SK-N-SH (cell line): Measurements from ENCODE around the gene TRAF2. TPM values are rescaled to one million over a fixed set of nuclear protein-coding genes. Genes with fewer than 3 reads are reported as not detected.

Experiments used
- CTCF ChIA-PET: fragments of 300-600, 350-600 bp; formaldehyde crosslinking; extraction: SDS; loops from one replicate; lab custom pipeline; 2021; lab: Yijun Ruan, JAX
- POLR2A ChIA-PET: fragments of 350-600 bp; sonication (Branson Sonifier 250); formaldehyde crosslinking; extraction: SDS; loops from one replicate; lab custom pipeline; 2020; ENCODE audit warnings: antibody characterized with exemption, inconsistent platforms; lab: Yijun Ruan, JAX
- DNase-seq: peaks from one replicate; pipeline ENCODE4 v3.0.0; 2012
- H2AFZ ChIP-seq: fragments of 200-600 bp; sonication (generic); 2 replicates; pipeline ENCODE4 v1.8.1; 2016; ENCODE audit warnings: antibody characterized with exemption, mild to moderate bottlenecking, low read depth
- H3F3A ChIP-seq: fragments of 200-600 bp; sonication (generic); replicated peaks from 2 replicates; pipeline ENCODE3; 2016; ENCODE audit warnings: antibody characterized with exemption, mild to moderate bottlenecking; ENCODE audit not compliant: insufficient read depth
- H3K27ac ChIP-seq, 2 experiments: fragments of 200-500 bp in 1 of 2; fragments of 200-600 bp in 1 of 2; sonication (Bioruptor generic) in 1 of 2; sonication (generic), shearing (Covaris generic) in 1 of 2; 2 replicates each; pipeline versions ENCODE4 v1.5.1 to v1.6.1; 2014 to 2016; ENCODE audit warnings: low read depth in 2 of 2, inconsistent platforms in 1 of 2, low read length in 1 of 2, mild to moderate bottlenecking in 1 of 2, mixed read lengths in 1 of 2
- H3K27me3 ChIP-seq: fragments of 200-600 bp; sonication (generic), shearing (Covaris generic); 2 replicates; pipeline ENCODE4 v1.6.1; 2016; ENCODE audit warnings: mixed run types; ENCODE audit not compliant: insufficient read depth
- H3K36me3 ChIP-seq, 2 experiments: fragments of 200-500 bp in 1 of 2; fragments of 200-600 bp in 1 of 2; sonication (Bioruptor generic) in 1 of 2; sonication (generic) in 1 of 2; replicated peaks in 1 of 2; 2 replicates each; pipeline versions ENCODE3 to v1.5.1; 2014 to 2016; ENCODE audit warnings: low read length in 1 of 2, mild to moderate bottlenecking in 1 of 2; ENCODE audit not compliant: insufficient read depth in 2 of 2, control insufficient read depth in 1 of 2
- H3K4me1 ChIP-seq, 2 experiments: fragments of 200-500 bp in 1 of 2; fragments of 200-600 bp in 1 of 2; sonication (Bioruptor generic) in 1 of 2; sonication (generic), shearing (Covaris generic) in 1 of 2; 2 replicates each; pipeline versions ENCODE4 v1.5.1 to v1.6.1; 2014 to 2016; ENCODE audit warnings: low read depth in 1 of 2, low read length in 1 of 2, mixed run types in 1 of 2; ENCODE audit not compliant: insufficient read depth in 2 of 2, control insufficient read depth in 1 of 2
- H3K4me2 ChIP-seq: fragments of 200-600 bp; sonication (generic), shearing (Covaris generic); 2 replicates; pipeline ENCODE4 v1.6.1; 2017; ENCODE audit warnings: mixed run types
- H3K4me3 ChIP-seq, 2 experiments: fragments of 200-500 bp in 1 of 2; fragments of 200-600 bp in 1 of 2; sonication (Bioruptor generic) in 1 of 2; sonication (generic), shearing (Covaris generic) in 1 of 2; 2 replicates each; pipeline versions ENCODE4 v1.5.1 to v1.8.1; 2014 to 2016; ENCODE audit warnings: low read depth in 2 of 2, inconsistent platforms in 1 of 2, low read length in 1 of 2, mild to moderate bottlenecking in 1 of 2, mixed read lengths in 1 of 2, moderate library complexity in 1 of 2
- H3K79me2 ChIP-seq: fragments of 200-600 bp; sonication (generic); 2 replicates; pipeline ENCODE4 v1.8.1; 2017; ENCODE audit warnings: mild to moderate bottlenecking; ENCODE audit not compliant: insufficient read depth
- H3K9ac ChIP-seq: fragments of 200-600 bp; sonication (generic); 2 replicates; pipeline ENCODE4 v1.6.1; 2017; ENCODE audit warnings: mixed run types
- H3K9me2 ChIP-seq: fragments of 200-600 bp; sonication (generic); 2 replicates; pipeline ENCODE4 v1.6.1; 2017; ENCODE audit warnings: mixed run types
- H3K9me3 ChIP-seq: fragments of 200-600 bp; sonication (generic); 2 replicates; pipeline ENCODE4 v1.6.1; 2017; ENCODE audit warnings: mixed run types, mild to moderate bottlenecking, moderate library complexity
- H4K20me1 ChIP-seq: fragments of 200-600 bp; sonication (generic); 2 replicates; pipeline ENCODE4 v1.6.1; 2017; ENCODE audit warnings: mild to moderate bottlenecking, mixed run types; ENCODE audit not compliant: insufficient read depth
- CHD2 ChIP-seq: fragments of 150-350 bp; IDR thresholded peaks from 2 replicates; pipeline ENCODE4 v1.6.1; 2018; ENCODE audit warnings: low read length; ENCODE audit not compliant: partially characterized antibody
- FOSL2 ChIP-seq: IDR thresholded peaks from 2 replicates; pipeline ENCODE4 v1.4.0; 2012; ENCODE audit warnings: low read depth, mild to moderate bottlenecking, moderate library complexity, borderline replicate concordance
- FOXM1 ChIP-seq: IDR thresholded peaks from 2 replicates; pipeline ENCODE4 v1.4.0; 2012; ENCODE audit warnings: low read depth, mild to moderate bottlenecking
- NFIC ChIP-seq: IDR thresholded peaks from 2 replicates; pipeline ENCODE4 v1.4.0; 2012; ENCODE audit warnings: borderline replicate concordance
- NRF1 ChIP-seq: IDR thresholded peaks from 2 replicates; pipeline ENCODE4 v1.6.1; 2012; ENCODE audit warnings: low read depth, mild to moderate bottlenecking, low read length
- RAD21 ChIP-seq: IDR thresholded peaks from 2 replicates; pipeline ENCODE4 v1.6.1; 2012; ENCODE audit warnings: mild to moderate bottlenecking, low read length
- RCOR1 ChIP-seq: fragments of 150-350 bp; IDR thresholded peaks from 2 replicates; pipeline ENCODE4 v1.6.1; 2017; ENCODE audit warnings: antibody characterized with exemption, low read length
- RFX5 ChIP-seq: IDR thresholded peaks from 2 replicates; pipeline ENCODE4 v1.6.1; 2012; ENCODE audit warnings: mild to moderate bottlenecking, improper control_type of control experiment, low read length
- SIN3A ChIP-seq: IDR thresholded peaks from 2 replicates; pipeline ENCODE4 v1.6.1; 2012; ENCODE audit warnings: low read depth, mild to moderate bottlenecking, low read length, moderate library complexity, borderline replicate concordance
- TEAD4 ChIP-seq: IDR thresholded peaks from 2 replicates; pipeline ENCODE4 v1.4.0; 2012; ENCODE audit warnings: mild to moderate bottlenecking, borderline replicate concordance; ENCODE audit not compliant: insufficient read depth
- WGBS: methylation state at CpG from one replicate; pipeline ENCODE4 v1.1.6; 2017; ENCODE audit warnings: low lambda C conversion rate; 5-methylcytosine and 5-hydroxymethylcytosine counted together
- polyA plus RNA-seq, 3 experiments: library from polyadenylated mRNA; depleted of rRNA; stranded (reverse); fragments of >200 nt; gene quantifications; 2 replicates each; pipeline ENCODE4 v1.2.3, GENCODE V29; 2012
- TF ChIP-seq, protein P1 (sequence below): IDR thresholded peaks from 2 replicates; pipeline ENCODE4 v1.4.0; 2012; ENCODE audit warnings: low read depth
- TF ChIP-seq, protein P2 (sequence below): IDR thresholded peaks from 2 replicates; pipeline ENCODE4 v1.4.0; 2012; ENCODE audit warnings: low read depth, borderline replicate concordance
- TF ChIP-seq, protein P3 (sequence below): fragments of 150-350 bp; IDR thresholded peaks from 2 replicates; pipeline ENCODE4 v1.6.1; 2016; ENCODE audit warnings: mild to moderate bottlenecking, low read depth, low read length
- TF ChIP-seq, protein P4 (sequence below): IDR thresholded peaks from 2 replicates; pipeline ENCODE4 v1.4.0; 2012; ENCODE audit warnings: low read depth, borderline replicate concordance

The TRAF2 gene
- polyA plus RNA-seq, 1 of the 3 experiments (the other 2 are of a cell fraction) = 15.4 TPM

DNA sequence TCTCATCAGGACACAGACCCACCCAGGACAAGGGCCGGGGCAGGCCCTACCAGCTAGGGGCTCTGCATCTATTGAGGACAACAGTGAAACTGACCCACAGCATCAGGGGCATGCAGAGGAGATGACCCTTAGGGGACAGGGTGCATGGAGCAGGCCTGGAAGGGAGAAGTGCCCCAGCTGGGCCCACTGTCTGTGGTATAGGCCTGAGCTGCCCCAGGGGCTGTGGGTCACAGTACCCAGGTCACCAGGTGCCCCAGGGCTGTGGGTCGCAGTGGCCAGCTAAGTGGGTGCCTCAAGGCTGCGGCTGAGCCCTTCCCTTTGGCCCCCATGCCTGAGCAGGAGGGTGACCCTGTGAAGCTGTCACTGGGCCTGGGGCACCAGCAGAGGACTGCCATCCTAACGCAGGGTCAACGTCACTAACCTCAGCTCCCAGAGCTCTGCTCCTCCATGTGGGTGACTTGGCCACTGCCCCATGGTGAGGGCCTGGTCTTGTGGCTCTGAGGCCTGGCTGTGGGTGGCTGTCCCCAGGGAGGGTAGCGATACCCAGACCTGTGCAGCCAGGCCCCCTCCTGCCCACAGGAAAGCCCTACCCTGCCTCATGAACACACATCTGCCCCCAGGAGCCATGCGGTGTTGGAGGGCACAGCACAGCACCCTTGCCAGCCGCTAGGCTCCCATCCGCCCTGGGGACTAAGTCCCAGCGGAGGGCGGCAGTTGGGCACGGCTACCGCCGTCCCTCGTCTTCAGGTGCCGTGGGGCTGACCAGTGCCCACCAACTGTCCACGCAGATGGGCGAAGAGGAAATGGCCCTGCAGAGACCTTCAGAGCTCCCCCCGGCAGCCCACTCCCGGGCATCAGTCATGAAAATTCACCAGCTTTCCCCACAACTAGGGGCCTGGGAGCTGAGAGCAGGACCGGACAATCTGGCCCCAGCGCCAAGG is 25.1 kb upstream of the TRAF2 start:
- H3K4me1 ChIP-seq = peaks cover 9 to 19% of the 10 kb centered on the region in 2 experiments; a peak in 3 of 4 replicates
- H2AFZ ChIP-seq = no peak overlapping the region
- no peaks in the 10 kb centered on the region for H3K9me3 ChIP-seq
- H3K36me3 ChIP-seq = peaks cover 16 to 37% of the 10 kb centered on the region in 2 experiments
- no peak overlapping the region for H3K27ac ChIP-seq
- no peak overlapping the region for H3K4me2 ChIP-seq
- DNase-seq = no peak
- no peak overlapping the region for H3K4me3 ChIP-seq
- TF ChIP-seq SIN3A (no peak), RFX5 (no peak), NFIC (no peak), CHD2 (no peak), TEAD4 (no peak), FOSL2 (no peak), FOXM1 (no peak), RCOR1 (no peak), NRF1 (no peak), RAD21 (no peak)
- TF ChIP-seq, protein P1, sequence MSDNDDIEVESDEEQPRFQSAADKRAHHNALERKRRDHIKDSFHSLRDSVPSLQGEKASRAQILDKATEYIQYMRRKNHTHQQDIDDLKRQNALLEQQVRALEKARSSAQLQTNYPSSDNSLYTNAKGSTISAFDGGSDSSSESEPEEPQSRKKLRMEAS = no peak
- TF ChIP-seq, protein P2, sequence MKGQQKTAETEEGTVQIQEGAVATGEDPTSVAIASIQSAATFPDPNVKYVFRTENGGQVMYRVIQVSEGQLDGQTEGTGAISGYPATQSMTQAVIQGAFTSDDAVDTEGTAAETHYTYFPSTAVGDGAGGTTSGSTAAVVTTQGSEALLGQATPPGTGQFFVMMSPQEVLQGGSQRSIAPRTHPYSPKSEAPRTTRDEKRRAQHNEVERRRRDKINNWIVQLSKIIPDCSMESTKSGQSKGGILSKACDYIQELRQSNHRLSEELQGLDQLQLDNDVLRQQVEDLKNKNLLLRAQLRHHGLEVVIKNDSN = no peak
- TF ChIP-seq, protein P3, sequence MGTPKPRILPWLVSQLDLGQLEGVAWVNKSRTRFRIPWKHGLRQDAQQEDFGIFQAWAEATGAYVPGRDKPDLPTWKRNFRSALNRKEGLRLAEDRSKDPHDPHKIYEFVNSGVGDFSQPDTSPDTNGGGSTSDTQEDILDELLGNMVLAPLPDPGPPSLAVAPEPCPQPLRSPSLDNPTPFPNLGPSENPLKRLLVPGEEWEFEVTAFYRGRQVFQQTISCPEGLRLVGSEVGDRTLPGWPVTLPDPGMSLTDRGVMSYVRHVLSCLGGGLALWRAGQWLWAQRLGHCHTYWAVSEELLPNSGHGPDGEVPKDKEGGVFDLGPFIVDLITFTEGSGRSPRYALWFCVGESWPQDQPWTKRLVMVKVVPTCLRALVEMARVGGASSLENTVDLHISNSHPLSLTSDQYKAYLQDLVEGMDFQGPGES = no peak
- TF ChIP-seq, protein P4, sequence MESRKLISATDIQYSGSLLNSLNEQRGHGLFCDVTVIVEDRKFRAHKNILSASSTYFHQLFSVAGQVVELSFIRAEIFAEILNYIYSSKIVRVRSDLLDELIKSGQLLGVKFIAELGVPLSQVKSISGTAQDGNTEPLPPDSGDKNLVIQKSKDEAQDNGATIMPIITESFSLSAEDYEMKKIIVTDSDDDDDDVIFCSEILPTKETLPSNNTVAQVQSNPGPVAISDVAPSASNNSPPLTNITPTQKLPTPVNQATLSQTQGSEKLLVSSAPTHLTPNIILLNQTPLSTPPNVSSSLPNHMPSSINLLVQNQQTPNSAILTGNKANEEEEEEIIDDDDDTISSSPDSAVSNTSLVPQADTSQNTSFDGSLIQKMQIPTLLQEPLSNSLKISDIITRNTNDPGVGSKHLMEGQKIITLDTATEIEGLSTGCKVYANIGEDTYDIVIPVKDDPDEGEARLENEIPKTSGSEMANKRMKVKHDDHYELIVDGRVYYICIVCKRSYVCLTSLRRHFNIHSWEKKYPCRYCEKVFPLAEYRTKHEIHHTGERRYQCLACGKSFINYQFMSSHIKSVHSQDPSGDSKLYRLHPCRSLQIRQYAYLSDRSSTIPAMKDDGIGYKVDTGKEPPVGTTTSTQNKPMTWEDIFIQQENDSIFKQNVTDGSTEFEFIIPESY = no peak
- H3K9me2 ChIP-seq = no peaks in the 10 kb centered on the region
- WGBS = 98% methylated on average over 8 of the region's 22 CpGs
- H3F3A ChIP-seq = no peaks in the 10 kb centered on the region
- no peaks in the 10 kb centered on the region for H3K27me3 ChIP-seq
- H3K79me2 ChIP-seq = peaks cover 31% of the 10 kb centered on the region
- ChIA-PET POLR2A (interaction anchor here (0.8 to 1.1 kb wide), 3 partner anchors 10 to 19 kb away, joined by 3 to 4 read pairs (median 3); partner anchors contain the start of genes AJM1 and MAMDC4), CTCF (interaction anchor here (0.8 to 2.1 kb wide), 9 partner anchors 10 to 87 kb away, joined by 3 to 7 read pairs (median 3); partner anchors contain the start of gene AJM1)
- no peaks in the 10 kb centered on the region for H4K20me1 ChIP-seq
- no peak overlapping the region for H3K9ac ChIP-seq
